Activated B cell treated with CpG ODN at 0.5 μM for 24 hours (primary cell): ENCODE measurements around the gene CCDC150. TPM values are rescaled to one million over a fixed set of nuclear protein-coding genes. Genes with fewer than 3 reads are reported as not detected.
"Not testable (repeated sequence)": the region's sequence is repeated elsewhere in the genome, so short reads cannot be mapped to it uniquely, and the experiment has no call there.

Experiments
- ATAC-seq: fragments of 200-7000 bp; cut with Tn5 transposase; one replicate; pipeline ENCODE4 v1.10.0; 2021; ENCODE audit warnings: low read depth, mild to moderate bottlenecking, moderate library complexity
- CTCF ChIA-PET: fragments of 350-600 bp; sonication (Branson Sonifier 250); formaldehyde crosslinking; loops from one replicate; lab custom pipeline; 2021; ENCODE audit warnings: antibody characterized with exemption; lab: Charles Lee
- POLR2A ChIA-PET: fragments of 350-600 bp; sonication (Branson Sonifier 250); formaldehyde crosslinking; loops from one replicate; lab custom pipeline; 2021; ENCODE audit warnings: antibody characterized with exemption; lab: Charles Lee
- DNase-seq: peaks from one replicate; pipeline ENCODE4 v3.0.0; 2022
- H3K27ac Mint-ChIP-seq: one replicate; pipeline ENCODE4 v1.8.0; 2020; ENCODE audit warnings: mixed read lengths
- H3K27me3 Mint-ChIP-seq: one replicate; pipeline ENCODE4 v1.8.0; 2021; ENCODE audit warnings: mixed read lengths
- H3K36me3 Mint-ChIP-seq: one replicate; pipeline ENCODE4 v1.8.0; 2021; ENCODE audit warnings: low read depth, mixed read lengths
- H3K4me1 Mint-ChIP-seq: one replicate; pipeline ENCODE4 v1.8.0; 2021; ENCODE audit warnings: mixed read lengths
- H3K4me3 Mint-ChIP-seq: one replicate; pipeline ENCODE4 v1.8.0; 2020; ENCODE audit warnings: mild to moderate bottlenecking, mixed read lengths
- H3K9me3 Mint-ChIP-seq: one replicate; pipeline ENCODE4 v1.8.0; 2020; ENCODE audit warnings: mixed read lengths
- intact Hi-C: fragments of 100-400 bp; cut with micrococcal nuclease; formaldehyde crosslinking; loops from one replicate; pipeline ENCODE4 v1.15.1; 2024
- total RNA-seq: library from RNA; stranded (reverse); gene quantifications from 2 replicates; pipeline ENCODE4 v1.2.3, GENCODE V29; 2022
- TF ChIP-seq, protein P1 (sequence below): fragments of 200-600 bp; IDR thresholded peaks from one replicate; pipeline ENCODE4 v1.8.0; 2022; ENCODE audit warnings: antibody characterized with exemption, mild to moderate bottlenecking

Gene CCDC150
- total RNA-seq, 1 donor from 2014 or later = 2.6 TPM

DNA sequence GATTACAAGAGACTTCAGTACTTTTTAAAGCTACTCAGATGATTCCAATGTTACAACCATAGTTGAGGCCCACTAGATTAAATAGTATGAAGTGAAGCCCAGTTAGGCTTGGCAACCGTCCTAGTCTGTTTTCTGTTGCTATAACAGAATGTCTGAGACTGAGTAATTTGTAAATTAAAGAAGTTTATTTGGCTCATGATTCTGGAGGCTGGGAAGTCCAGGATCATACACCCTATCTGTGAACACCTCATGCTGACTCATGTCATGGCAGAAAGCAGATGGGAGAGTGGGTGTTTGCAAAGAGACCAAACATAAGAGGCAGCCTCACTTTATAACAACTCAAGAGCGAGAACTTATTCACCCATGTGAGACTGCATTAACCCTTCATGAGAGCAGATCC lies 63.1 kb downstream of the CCDC150 start:
- no peak for DNase-seq
- no peak overlapping the region for H3K27ac Mint-ChIP-seq
- CTCF ChIA-PET = no interaction called here
- H3K4me3 Mint-ChIP-seq = no peak overlapping the region
- H3K9me3 Mint-ChIP-seq = no peaks in the 10 kb centered on the region
- intact Hi-C loops = no loop called here
- no peak for ATAC-seq
- TF ChIP-seq, protein P1, sequence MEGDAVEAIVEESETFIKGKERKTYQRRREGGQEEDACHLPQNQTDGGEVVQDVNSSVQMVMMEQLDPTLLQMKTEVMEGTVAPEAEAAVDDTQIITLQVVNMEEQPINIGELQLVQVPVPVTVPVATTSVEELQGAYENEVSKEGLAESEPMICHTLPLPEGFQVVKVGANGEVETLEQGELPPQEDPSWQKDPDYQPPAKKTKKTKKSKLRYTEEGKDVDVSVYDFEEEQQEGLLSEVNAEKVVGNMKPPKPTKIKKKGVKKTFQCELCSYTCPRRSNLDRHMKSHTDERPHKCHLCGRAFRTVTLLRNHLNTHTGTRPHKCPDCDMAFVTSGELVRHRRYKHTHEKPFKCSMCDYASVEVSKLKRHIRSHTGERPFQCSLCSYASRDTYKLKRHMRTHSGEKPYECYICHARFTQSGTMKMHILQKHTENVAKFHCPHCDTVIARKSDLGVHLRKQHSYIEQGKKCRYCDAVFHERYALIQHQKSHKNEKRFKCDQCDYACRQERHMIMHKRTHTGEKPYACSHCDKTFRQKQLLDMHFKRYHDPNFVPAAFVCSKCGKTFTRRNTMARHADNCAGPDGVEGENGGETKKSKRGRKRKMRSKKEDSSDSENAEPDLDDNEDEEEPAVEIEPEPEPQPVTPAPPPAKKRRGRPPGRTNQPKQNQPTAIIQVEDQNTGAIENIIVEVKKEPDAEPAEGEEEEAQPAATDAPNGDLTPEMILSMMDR = no peak
- H3K27me3 Mint-ChIP-seq = no peaks in the 10 kb centered on the region
- no peaks in the 10 kb centered on the region for H3K4me1 Mint-ChIP-seq
- POLR2A ChIA-PET = no interaction called here
- no peaks in the 10 kb centered on the region for H3K36me3 Mint-ChIP-seq

DNA sequence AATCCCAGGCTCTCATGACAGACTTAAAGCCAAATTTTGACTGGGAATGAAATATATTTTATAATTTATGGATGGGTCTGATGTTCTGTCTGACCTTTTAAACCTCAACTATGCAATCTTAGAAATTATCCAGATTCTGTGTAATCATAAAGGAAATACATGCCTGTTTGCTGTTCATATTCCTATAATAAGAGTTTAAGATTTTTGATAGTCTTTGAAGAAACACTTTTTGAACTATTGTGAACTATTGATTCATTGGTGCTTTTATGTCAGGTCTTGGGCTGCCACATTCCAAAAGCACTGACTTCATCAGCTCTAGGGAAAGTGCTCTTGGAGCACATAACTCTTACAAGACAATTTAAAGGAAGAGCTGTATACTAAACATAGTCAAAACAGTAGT lies 64.2 kb downstream of the CCDC150 start:
- no peak for DNase-seq
- TF ChIP-seq, protein P1 = no peak
- Mint-ChIP-seq H3K27ac (no peak overlapping the region), H3K27me3 (no peaks in the 10 kb centered on the region), H3K4me3 (no peak overlapping the region), H3K4me1 (no peaks in the 10 kb centered on the region), H3K9me3 (peaks cover 2% of the 10 kb centered on the region), H3K36me3 (no peaks in the 10 kb centered on the region)
- ATAC-seq = no peak
- ChIA-PET POLR2A (no interaction called here), CTCF (no interaction called here)
- intact Hi-C loops = no loop called here

DNA sequence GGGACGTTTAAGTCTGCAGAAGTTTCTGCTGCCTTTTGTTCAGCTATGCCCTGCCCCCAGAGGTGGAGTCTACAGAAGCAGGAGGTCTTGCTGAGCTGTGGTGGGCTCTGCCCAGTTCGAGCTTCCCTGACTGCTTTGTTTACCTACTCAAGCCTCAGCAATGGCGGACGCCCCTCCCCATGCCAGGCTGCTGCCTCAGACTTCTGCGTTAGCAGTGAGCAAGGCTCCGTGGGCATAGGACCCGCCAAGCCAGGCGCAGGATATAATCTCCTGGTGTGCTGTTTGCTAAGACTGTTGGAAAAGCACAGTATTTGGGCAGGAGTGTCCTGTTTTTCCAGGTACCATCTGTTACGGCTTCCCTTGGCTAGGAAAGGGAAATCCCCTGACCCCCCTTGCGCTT lies 70.5 kb downstream of the CCDC150 start:
- DNase-seq, H3K9me3 Mint-ChIP-seq, intact Hi-C loops, ATAC-seq, POLR2A ChIA-PET, H3K36me3 Mint-ChIP-seq, H3K27me3 Mint-ChIP-seq, CTCF ChIA-PET, H3K4me1 Mint-ChIP-seq, H3K27ac Mint-ChIP-seq, H3K4me3 Mint-ChIP-seq: not testable (repeated sequence)

DNA sequence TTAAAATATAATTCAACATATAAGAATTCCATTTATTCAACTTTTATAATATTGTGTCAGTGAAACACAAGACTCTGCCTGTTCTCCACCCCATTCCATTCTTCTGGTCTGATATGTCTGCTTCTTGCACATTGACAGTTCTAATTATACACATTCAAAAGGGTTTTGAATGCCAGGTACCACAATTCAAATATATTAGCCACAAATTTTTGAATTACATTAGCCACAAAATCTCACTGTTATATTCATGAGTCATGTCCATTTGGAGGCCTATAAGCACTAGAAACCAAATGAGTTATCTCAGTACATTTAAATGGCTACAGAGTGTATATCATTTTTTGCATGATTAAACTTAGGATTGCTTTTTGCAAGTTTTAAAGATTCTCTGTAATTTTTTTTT lies 72.1 kb downstream of the CCDC150 start:
- H3K9me3 Mint-ChIP-seq = peaks cover 4% of the 10 kb centered on the region
- CTCF ChIA-PET = no interaction called here
- no peaks in the 10 kb centered on the region for H3K27me3 Mint-ChIP-seq
- H3K4me3 Mint-ChIP-seq = no peak overlapping the region
- ATAC-seq (no peak), DNase-seq (no peak)
- POLR2A ChIA-PET = interaction anchor here (0.6 kb wide), 1 partner anchor 47 kb away, joined by 6 read pairs; no protein-coding TSS in a partner anchor
- intact Hi-C loops = no loop called here
- TF ChIP-seq, protein P1 = no peak
- H3K4me1 Mint-ChIP-seq = no peaks in the 10 kb centered on the region
- no peak overlapping the region for H3K27ac Mint-ChIP-seq
- no peaks in the 10 kb centered on the region for H3K36me3 Mint-ChIP-seq

DNA sequence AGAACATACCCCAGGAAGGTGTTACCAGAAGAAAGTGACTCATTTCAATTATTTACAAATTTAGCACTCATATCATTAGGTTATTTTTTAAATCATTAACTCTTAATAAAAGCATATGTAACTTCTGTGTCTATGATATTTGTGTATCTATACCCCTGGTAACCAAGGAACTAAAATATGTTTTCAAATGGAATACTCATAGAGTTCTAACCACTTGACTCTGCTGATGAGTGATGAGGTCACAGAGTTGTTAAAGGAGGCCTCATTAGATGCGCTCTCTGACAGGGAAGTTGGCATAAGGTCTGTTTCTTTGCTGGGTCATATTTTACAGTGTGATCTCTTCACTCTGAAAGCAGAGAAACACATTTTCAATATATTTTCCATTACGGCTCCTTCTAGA lies 73.4 kb downstream of the CCDC150 start:
- intact Hi-C loops = no loop called here
- no peaks in the 10 kb centered on the region for H3K27me3 Mint-ChIP-seq
- no peak overlapping the region for H3K4me3 Mint-ChIP-seq
- no peaks in the 10 kb centered on the region for H3K4me1 Mint-ChIP-seq
- no peak for ATAC-seq
- no peaks in the 10 kb centered on the region for H3K36me3 Mint-ChIP-seq
- no peak for DNase-seq
- no peak overlapping the region for H3K27ac Mint-ChIP-seq
- POLR2A ChIA-PET = no interaction called here
- H3K9me3 Mint-ChIP-seq = peaks cover 4% of the 10 kb centered on the region
- TF ChIP-seq, protein P1 = no peak
- CTCF ChIA-PET = no interaction called here
